ENCODE measurements around the gene BAHCC1.
A peak's percentile ranks its signal among the peaks of the same experiment; 100 is the strongest.

The BAHCC1 gene

DNA sequence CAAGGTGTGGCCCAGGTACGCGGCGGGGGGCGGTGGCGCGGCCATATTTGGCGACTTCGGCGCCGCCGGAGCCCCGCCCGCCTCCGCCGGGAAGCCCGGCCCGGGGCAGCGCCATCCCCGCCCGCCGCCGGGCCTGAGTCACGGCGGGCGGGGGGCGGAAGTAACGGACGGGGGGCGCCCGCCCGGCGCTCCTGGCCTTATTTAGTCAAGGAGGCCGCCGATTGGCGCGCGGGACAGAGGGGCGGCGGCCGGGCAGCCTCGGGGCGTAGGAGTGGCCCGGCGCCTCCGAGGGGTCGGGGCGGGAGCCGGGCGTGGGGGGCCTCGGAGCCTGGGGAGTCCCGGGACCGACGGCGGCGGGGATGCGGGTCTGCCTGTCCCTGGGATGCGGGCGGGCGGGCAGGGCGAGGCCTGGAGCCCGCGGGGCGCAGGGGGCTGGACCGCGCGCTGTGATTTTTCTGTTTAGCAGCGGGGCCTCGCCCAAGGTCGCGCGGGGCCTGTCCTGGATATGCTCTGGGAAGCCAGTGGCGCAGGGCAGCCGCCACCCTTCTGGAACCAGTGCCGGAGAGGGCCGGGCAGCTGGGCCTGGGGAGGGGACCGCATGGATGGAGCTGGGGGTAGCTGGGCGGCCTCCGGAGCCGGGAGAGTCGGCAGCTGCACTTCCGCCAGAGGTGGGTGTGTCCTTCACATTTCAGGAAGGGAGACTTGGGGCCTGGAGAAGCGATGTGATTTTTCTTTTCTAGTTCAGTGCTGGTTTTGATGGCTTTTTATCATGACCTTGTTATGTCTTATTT lies 119.7 kb downstream of the BAHCC1 start (continued):
- TF ChIP-seq ZNF701 (tag by site-specific recombination; IDR thresholded peaks at IDR 0.05) (no peak), ZNF391 (tag by site-specific recombination; IDR thresholded peaks at IDR 0.05; ENCODE audit: borderline replicate concordance, low read depth) (no peak), HOXD13 (CRISPR knock-in tag; IDR thresholded peaks at IDR 0.05; ENCODE audit: borderline replicate concordance) (no peak), ZNF341 (tag by site-specific recombination; IDR thresholded peaks at IDR 0.05; ENCODE audit: low read depth) (peak; percentile 45; the same call in 1 of the 2 replicates), SCRT2 (tag by site-specific recombination; IDR thresholded peaks at IDR 0.05) (no peak), ZNF133 (tag by site-specific recombination; IDR thresholded peaks at IDR 0.05) (no peak), ZNF221 (tag by site-specific recombination; IDR thresholded peaks at IDR 0.05; ENCODE audit: borderline replicate concordance) (no peak), ZNF239 (tag by site-specific recombination; IDR thresholded peaks at IDR 0.05) (no peak), SP7 (tag by site-specific recombination; IDR thresholded peaks at IDR 0.05) (peak; percentile 28; the same call in 1 of the 2 replicates), ZNF677 (tag by site-specific recombination; IDR thresholded peaks at IDR 0.05) (no peak), OVOL3 (tag by site-specific recombination; IDR thresholded peaks at IDR 0.05) (no peak), EGR2 (tag by site-specific recombination; IDR thresholded peaks at IDR 0.05; ENCODE audit: low read depth) (no peak), ZNF792 (tag by site-specific recombination; IDR thresholded peaks at IDR 0.05) (no peak), BCL11B (tag by site-specific recombination; IDR thresholded peaks at IDR 0.05; ENCODE audit: low read depth) (no peak), ZNF37A (tag by site-specific recombination; IDR thresholded peaks at IDR 0.05) (no peak), PRDM1 (tag by site-specific recombination; IDR thresholded peaks at IDR 0.05) (no peak), ZBTB48 (tag by site-specific recombination; IDR thresholded peaks at IDR 0.05) (no peak), ZIC2 (tag by site-specific recombination; IDR thresholded peaks at IDR 0.05) (no peak; the same call in 1 of the 2 replicates), ZNF211 (tag by site-specific recombination; IDR thresholded peaks at IDR 0.05; ENCODE audit: low read depth) (no peak), ZNF175 (tag by site-specific recombination; IDR thresholded peaks at IDR 0.05) (no peak), ZNF169 (tag by site-specific recombination; IDR thresholded peaks at IDR 0.05) (no peak), ZBTB21 (tag by site-specific recombination; IDR thresholded peaks at IDR 0.05) (no peak), ZNF184 (tag by site-specific recombination; IDR thresholded peaks at IDR 0.05) (no peak), YY2 (tag by site-specific recombination; IDR thresholded peaks at IDR 0.05) (no peak), ZNF473 (tag by site-specific recombination; IDR thresholded peaks at IDR 0.05) (no peak), ZNF335 (tag by site-specific recombination; conservative IDR thresholded peaks at IDR 0.05) (peak; percentile 76), ZNF138 (tag by site-specific recombination; IDR thresholded peaks at IDR 0.05; ENCODE audit: borderline replicate concordance) (no peak)
- TF ChIP-seq, protein P1, sequence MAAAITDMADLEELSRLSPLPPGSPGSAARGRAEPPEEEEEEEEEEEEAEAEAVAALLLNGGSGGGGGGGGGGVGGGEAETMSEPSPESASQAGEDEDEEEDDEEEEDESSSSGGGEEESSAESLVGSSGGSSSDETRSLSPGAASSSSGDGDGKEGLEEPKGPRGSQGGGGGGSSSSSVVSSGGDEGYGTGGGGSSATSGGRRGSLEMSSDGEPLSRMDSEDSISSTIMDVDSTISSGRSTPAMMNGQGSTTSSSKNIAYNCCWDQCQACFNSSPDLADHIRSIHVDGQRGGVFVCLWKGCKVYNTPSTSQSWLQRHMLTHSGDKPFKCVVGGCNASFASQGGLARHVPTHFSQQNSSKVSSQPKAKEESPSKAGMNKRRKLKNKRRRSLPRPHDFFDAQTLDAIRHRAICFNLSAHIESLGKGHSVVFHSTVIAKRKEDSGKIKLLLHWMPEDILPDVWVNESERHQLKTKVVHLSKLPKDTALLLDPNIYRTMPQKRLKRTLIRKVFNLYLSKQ (tag by site-specific recombination; IDR thresholded peaks at IDR 0.05; ENCODE audit: borderline replicate concordance): no peak
- TF ChIP-seq, protein P2, sequence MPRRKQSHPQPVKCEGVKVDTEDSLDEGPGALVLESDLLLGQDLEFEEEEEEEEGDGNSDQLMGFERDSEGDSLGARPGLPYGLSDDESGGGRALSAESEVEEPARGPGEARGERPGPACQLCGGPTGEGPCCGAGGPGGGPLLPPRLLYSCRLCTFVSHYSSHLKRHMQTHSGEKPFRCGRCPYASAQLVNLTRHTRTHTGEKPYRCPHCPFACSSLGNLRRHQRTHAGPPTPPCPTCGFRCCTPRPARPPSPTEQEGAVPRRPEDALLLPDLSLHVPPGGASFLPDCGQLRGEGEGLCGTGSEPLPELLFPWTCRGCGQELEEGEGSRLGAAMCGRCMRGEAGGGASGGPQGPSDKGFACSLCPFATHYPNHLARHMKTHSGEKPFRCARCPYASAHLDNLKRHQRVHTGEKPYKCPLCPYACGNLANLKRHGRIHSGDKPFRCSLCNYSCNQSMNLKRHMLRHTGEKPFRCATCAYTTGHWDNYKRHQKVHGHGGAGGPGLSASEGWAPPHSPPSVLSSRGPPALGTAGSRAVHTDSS (tag by site-specific recombination; IDR thresholded peaks at IDR 0.05): no peak
- TF ChIP-seq, protein P3, sequence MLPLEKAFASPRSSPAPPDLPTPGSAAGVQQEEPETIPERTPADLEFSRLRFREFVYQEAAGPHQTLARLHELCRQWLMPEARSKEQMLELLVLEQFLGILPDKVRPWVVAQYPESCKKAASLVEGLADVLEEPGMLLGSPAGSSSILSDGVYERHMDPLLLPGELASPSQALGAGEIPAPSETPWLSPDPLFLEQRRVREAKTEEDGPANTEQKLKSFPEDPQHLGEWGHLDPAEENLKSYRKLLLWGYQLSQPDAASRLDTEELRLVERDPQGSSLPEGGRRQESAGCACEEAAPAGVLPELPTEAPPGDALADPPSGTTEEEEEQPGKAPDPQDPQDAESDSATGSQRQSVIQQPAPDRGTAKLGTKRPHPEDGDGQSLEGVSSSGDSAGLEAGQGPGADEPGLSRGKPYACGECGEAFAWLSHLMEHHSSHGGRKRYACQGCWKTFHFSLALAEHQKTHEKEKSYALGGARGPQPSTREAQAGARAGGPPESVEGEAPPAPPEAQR (tag by site-specific recombination; IDR thresholded peaks at IDR 0.05): no peak
- TF ChIP-seq, protein P4, sequence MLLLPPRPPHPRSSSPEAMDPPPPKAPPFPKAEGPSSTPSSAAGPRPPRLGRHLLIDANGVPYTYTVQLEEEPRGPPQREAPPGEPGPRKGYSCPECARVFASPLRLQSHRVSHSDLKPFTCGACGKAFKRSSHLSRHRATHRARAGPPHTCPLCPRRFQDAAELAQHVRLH (tag by site-specific recombination; IDR thresholded peaks at IDR 0.05): no peak
- TF ChIP-seq, protein P5, sequence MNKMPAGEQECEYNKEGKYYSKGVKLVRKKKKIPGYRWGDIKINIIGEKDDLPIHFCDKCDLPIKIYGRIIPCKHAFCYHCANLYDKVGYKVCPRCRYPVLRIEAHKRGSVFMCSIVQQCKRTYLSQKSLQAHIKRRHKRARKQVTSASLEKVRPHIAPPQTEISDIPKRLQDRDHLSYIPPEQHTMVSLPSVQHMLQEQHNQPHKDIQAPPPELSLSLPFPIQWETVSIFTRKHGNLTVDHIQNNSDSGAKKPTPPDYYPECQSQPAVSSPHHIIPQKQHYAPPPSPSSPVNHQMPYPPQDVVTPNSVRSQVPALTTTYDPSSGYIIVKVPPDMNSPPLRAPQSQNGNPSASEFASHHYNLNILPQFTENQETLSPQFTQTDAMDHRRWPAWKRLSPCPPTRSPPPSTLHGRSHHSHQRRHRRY (tag by site-specific recombination; IDR thresholded peaks at IDR 0.05): no peak

Data from HEK293 (cell line).